GM06990 (cell line): ENCODE measurements around the gene PSMD11.

Experiments
- DNase-seq: peaks from one replicate; pipeline ENCODE4 v3.0.0-alpha.2; 2011; ENCODE audit not compliant: insufficient read length; ENCODE audit errors: extremely low read depth
- H3K27me3 ChIP-seq: replicated peaks from 2 replicates; pipeline ENCODE4 v1.6.0; 2011; ENCODE audit warnings: low read length; ENCODE audit not compliant: control insufficient read depth, insufficient read depth
- H3K36me3 ChIP-seq: 2 replicates; pipeline ENCODE4 v1.5.1; 2011; ENCODE audit warnings: low read length; ENCODE audit not compliant: control insufficient read depth, insufficient read depth
- H3K4me3 ChIP-seq: replicated peaks from 2 replicates; pipeline ENCODE4 v1.5.1; 2011; ENCODE audit warnings: low read depth, mild to moderate bottlenecking, control low read depth, low read length
- TF ChIP-seq, protein P1 (sequence below): IDR thresholded peaks from 2 replicates; pipeline ENCODE4 v1.5.1; 2011; ENCODE audit warnings: low read length, control low read depth, mild to moderate bottlenecking, inconsistent platforms; ENCODE audit not compliant: insufficient read depth, poor library complexity, severe bottlenecking

PSMD11 gene

DNA sequence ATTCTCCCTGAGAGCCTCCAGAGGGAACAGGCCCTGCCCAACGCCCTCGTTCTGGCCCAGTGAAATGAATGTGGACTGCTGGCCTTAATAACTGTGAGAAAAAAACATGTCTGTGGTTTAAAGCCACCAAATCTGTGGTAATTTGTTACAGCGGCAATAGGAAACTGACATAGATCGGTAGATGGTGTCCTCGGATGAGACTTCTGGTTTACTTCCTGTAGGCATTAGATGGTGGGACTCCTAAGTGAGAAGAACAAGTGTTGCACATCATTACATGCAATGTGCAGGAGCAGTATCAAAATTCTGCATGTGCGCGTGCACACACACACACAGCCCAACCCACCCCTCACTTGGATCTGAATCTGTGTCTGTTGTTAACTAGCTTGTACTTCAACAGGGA, 84.5 kb downstream of the PSMD11 start:
- TF ChIP-seq, protein P1, sequence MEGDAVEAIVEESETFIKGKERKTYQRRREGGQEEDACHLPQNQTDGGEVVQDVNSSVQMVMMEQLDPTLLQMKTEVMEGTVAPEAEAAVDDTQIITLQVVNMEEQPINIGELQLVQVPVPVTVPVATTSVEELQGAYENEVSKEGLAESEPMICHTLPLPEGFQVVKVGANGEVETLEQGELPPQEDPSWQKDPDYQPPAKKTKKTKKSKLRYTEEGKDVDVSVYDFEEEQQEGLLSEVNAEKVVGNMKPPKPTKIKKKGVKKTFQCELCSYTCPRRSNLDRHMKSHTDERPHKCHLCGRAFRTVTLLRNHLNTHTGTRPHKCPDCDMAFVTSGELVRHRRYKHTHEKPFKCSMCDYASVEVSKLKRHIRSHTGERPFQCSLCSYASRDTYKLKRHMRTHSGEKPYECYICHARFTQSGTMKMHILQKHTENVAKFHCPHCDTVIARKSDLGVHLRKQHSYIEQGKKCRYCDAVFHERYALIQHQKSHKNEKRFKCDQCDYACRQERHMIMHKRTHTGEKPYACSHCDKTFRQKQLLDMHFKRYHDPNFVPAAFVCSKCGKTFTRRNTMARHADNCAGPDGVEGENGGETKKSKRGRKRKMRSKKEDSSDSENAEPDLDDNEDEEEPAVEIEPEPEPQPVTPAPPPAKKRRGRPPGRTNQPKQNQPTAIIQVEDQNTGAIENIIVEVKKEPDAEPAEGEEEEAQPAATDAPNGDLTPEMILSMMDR, result no peak
- no peak overlapping the region for H3K4me3 ChIP-seq
- H3K36me3 ChIP-seq, result no peaks in the 10 kb centered on the region
- H3K27me3 ChIP-seq, result no peaks in the 10 kb centered on the region
- DNase-seq, result no peak

DNA sequence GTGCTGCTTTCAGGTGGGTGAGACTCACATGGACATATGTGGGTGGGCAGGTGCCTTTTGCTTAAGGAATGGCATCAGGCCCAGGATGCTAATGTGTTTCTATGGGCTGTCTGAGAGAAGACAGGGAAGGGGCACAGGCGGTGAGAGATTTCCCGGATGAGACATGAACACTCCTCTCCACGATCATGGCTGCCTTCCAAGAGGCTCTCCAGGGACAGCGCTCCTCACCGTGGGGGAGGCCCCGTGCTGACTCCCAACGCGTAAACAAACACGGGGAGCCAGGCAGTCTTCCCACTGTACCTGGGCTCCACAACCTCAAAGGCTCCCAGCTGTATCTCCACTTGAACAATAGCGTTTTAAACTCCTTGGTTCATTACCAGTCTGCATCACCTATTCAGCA, 85.3 kb downstream of the PSMD11 start:
- Histone ChIP-seq H3K36me3 (no peaks in the 10 kb centered on the region), H3K27me3 (no peaks in the 10 kb centered on the region), H3K4me3 (no peak overlapping the region)
- TF ChIP-seq, protein P1, result no peak
- no peak for DNase-seq
